ENCODE data around the gene MS4A10. TPM values are rescaled to one million over a fixed set of nuclear protein-coding genes. Genes with fewer than 3 reads are reported as not detected.

MS4A10 gene
- total RNA-seq, 1 experiment from 2014 or later, result not detected

DNA sequence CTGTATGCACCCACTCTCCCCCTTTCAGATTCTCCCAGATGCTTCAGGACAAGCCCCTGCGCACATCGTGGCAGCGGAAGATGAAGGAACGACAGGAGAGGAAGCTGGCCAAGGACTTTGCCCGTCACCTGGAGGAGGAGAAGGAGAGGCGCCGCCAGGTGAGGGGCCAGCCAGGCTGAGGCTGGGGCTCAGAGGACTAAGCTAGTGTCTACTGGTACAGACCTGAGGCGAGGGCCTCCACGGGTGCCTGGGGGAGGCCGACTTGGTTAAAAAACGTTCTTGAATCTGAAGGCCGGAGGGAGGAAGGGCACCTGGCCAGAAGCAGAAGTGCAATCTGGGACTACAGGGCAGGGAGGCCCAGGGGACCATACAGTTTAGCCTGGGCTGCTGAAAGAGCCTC is 62.8 kb downstream of the MS4A10 start:
- Histone ChIP-seq H3K4me3 (ENCODE audit: low read length) (no peak overlapping the region), H3K4me1 (ENCODE audit: insufficient read depth, low read length) (peaks cover 20% of the 10 kb centered on the region), H3K9me3 (ENCODE audit: low read length) (no peaks in the 10 kb centered on the region), H3F3A (ENCODE audit: low read length, unreplicated experiment) (no peaks in the 10 kb centered on the region), H3K9me2 (replicated peaks; ENCODE audit: low read length) (no peaks in the 10 kb centered on the region), H3K36me3 (ENCODE audit: low read depth, low read length) (peaks cover 31% of the 10 kb centered on the region; the same call in 1 of the 2 replicates), H2AFZ (ENCODE audit: low read length) (no peak overlapping the region), H3K79me2 (ENCODE audit: low read length) (peaks cover 47% of the 10 kb centered on the region), H3K4me2 (ENCODE audit: low read length) (no peak overlapping the region), H3K27me3 (ENCODE audit: low read length) (no peaks in the 10 kb centered on the region), H3K9ac (ENCODE audit: low read length) (no peak overlapping the region), H4K20me1 (ENCODE audit: low read length) (peaks cover 15% of the 10 kb centered on the region), H3K27ac (ENCODE audit: low read length) (no peak overlapping the region)
- ChIA-PET POLR2A (ENCODE audit: unreplicated experiment) (no interaction called here), CTCF (no interaction called here)
- BruUV-seq (replicated peaks), result no TSS peak
- no peak for ATAC-seq
- intact Hi-C loops (cut with micrococcal nuclease), result no loop called here
- TF ChIP-seq EZH2 (IDR thresholded peaks at IDR 0.05; ENCODE audit: low read length, unreplicated experiment), result no peak
- TF ChIP-seq, protein P1, sequence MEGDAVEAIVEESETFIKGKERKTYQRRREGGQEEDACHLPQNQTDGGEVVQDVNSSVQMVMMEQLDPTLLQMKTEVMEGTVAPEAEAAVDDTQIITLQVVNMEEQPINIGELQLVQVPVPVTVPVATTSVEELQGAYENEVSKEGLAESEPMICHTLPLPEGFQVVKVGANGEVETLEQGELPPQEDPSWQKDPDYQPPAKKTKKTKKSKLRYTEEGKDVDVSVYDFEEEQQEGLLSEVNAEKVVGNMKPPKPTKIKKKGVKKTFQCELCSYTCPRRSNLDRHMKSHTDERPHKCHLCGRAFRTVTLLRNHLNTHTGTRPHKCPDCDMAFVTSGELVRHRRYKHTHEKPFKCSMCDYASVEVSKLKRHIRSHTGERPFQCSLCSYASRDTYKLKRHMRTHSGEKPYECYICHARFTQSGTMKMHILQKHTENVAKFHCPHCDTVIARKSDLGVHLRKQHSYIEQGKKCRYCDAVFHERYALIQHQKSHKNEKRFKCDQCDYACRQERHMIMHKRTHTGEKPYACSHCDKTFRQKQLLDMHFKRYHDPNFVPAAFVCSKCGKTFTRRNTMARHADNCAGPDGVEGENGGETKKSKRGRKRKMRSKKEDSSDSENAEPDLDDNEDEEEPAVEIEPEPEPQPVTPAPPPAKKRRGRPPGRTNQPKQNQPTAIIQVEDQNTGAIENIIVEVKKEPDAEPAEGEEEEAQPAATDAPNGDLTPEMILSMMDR (conservative IDR thresholded peaks at IDR 0.05; ENCODE audit: low read depth, low read length), result no peak
- no peak for TF ChIP-seq EZH2phosphoT487 (IDR thresholded peaks at IDR 0.05; ENCODE audit: borderline replicate concordance, low read length)
- no peak for DNase-seq

DNA sequence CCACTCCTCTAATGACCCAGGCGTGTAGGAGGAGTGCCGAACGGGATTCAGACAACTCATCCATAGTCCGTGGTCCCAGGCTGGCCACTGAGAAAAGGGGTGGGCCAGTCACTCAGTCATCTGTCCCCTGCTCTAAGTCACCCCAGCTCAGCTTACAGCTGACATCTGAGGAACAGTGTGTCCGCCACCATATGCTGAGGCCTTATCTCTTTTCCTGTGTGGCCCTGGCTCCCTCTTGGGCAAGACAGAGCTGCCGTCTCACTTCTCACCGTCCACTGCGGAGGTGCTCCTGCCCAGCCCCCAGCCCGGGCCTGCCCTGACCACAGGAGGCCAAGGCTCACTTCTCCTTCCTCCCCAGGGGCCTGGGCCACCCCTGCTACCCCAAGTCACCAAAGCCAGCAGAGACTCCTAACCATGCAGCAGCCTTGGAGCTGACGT is 63.6 kb downstream of the MS4A10 start:
- Histone ChIP-seq H3K9me3 (ENCODE audit: low read length) (no peaks in the 10 kb centered on the region), H2AFZ (ENCODE audit: low read length) (no peak overlapping the region), H3K27me3 (ENCODE audit: low read length) (no peaks in the 10 kb centered on the region), H4K20me1 (ENCODE audit: low read length) (peaks cover 15% of the 10 kb centered on the region), H3K9ac (ENCODE audit: low read length) (no peak overlapping the region), H3K4me3 (ENCODE audit: low read length) (no peak overlapping the region), H3K79me2 (ENCODE audit: low read length) (peaks cover 38% of the 10 kb centered on the region), H3K4me2 (ENCODE audit: low read length) (no peak overlapping the region), H3K36me3 (ENCODE audit: low read depth, low read length) (peaks cover 31% of the 10 kb centered on the region; the same call in 1 of the 2 replicates), H3K27ac (ENCODE audit: low read length) (no peak overlapping the region), H3F3A (ENCODE audit: low read length, unreplicated experiment) (no peaks in the 10 kb centered on the region), H3K4me1 (ENCODE audit: insufficient read depth, low read length) (peaks cover 17% of the 10 kb centered on the region), H3K9me2 (replicated peaks; ENCODE audit: low read length) (no peaks in the 10 kb centered on the region)
- POLR2A ChIA-PET (ENCODE audit: unreplicated experiment), result no interaction called here
- ATAC-seq (no peak), DNase-seq (no peak)
- BruUV-seq (replicated peaks), result no TSS peak
- TF ChIP-seq EZH2phosphoT487 (IDR thresholded peaks at IDR 0.05; ENCODE audit: borderline replicate concordance, low read length) (no peak), EZH2 (IDR thresholded peaks at IDR 0.05; ENCODE audit: low read length, unreplicated experiment) (no peak)
- TF ChIP-seq, protein P1 (conservative IDR thresholded peaks at IDR 0.05; ENCODE audit: low read depth, low read length), result no peak
- intact Hi-C loops (cut with micrococcal nuclease), result no loop called here
- CTCF ChIA-PET, result no interaction called here

DNA sequence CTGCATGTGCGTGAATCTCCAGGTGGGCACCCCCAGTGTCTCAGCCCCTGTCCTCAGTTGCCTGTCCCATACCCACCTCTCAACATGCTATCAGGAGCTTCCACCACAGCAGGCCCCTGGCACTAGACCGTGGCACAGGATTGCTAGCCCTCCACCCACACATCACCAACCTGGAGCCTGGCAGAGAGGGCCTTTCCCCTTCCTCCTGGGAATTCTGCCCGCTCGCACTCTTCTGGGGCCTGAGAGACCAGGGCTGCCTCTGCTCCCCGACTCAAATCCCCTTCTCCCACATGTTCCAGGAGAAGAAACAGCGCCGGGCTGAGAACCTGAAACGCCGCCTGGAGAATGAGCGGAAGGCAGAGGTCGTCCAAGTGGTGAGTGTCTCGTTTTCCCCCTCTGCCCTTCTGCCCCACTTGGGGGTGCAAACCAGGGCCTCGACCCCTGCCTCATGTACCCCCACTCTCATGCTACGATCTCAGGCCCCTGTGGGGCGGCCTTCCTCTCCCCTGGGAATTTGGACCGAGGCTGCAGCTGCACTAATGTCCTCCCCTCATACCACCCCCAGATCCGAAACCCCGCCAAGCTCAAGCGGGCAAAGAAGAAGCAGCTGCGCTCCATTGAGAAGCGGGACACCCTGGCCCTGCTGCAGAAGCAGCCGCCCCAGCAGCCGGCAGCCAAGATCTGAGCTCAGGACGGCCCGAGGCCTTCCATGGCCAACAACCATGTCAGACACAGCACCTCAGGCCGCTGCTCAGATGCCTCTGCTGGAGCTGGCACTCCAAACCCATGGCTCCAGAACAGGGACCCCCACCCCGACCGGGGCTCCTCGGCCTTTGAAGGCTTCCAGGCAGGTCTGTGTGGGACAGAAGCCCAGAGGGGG is 64.7 kb downstream of the MS4A10 start:
- H4K20me1 ChIP-seq (ENCODE audit: low read length), result peaks cover 8% of the 10 kb centered on the region
- H2AFZ ChIP-seq (ENCODE audit: low read length), result no peak overlapping the region
- DNase-seq (no peak), ATAC-seq (no peak)
- BruUV-seq (replicated peaks), result no TSS peak
- TF ChIP-seq EZH2phosphoT487 (IDR thresholded peaks at IDR 0.05; ENCODE audit: borderline replicate concordance, low read length) (no peak), EZH2 (IDR thresholded peaks at IDR 0.05; ENCODE audit: low read length, unreplicated experiment) (no peak)
- H3K27me3 ChIP-seq (ENCODE audit: low read length), result no peaks in the 10 kb centered on the region
- no peaks in the 10 kb centered on the region for H3K9me3 ChIP-seq (ENCODE audit: low read length)
- POLR2A ChIA-PET (ENCODE audit: unreplicated experiment), result no interaction called here
- H3K4me1 ChIP-seq (ENCODE audit: insufficient read depth, low read length), result peaks cover 7% of the 10 kb centered on the region
- H3F3A ChIP-seq (ENCODE audit: low read length, unreplicated experiment), result no peaks in the 10 kb centered on the region
- no peak overlapping the region for H3K4me3 ChIP-seq (ENCODE audit: low read length)
- intact Hi-C loops (cut with micrococcal nuclease), result no loop called here
- CTCF ChIA-PET, result no interaction called here
- H3K79me2 ChIP-seq (ENCODE audit: low read length), result peaks cover 27% of the 10 kb centered on the region
- H3K9me2 ChIP-seq (replicated peaks; ENCODE audit: low read length), result no peaks in the 10 kb centered on the region
- H3K36me3 ChIP-seq (ENCODE audit: low read depth, low read length), result peaks cover 31% of the 10 kb centered on the region; the same call in 1 of the 2 replicates
- no peak overlapping the region for H3K27ac ChIP-seq (ENCODE audit: low read length)
- H3K4me2 ChIP-seq (ENCODE audit: low read length), result no peak overlapping the region
- H3K9ac ChIP-seq (ENCODE audit: low read length), result no peak overlapping the region

Other genes starting within 250 kb of the MS4A10 start
- not detected in 2 replicates for gene MS4A8, start 85.7 kb upstream of the MS4A10 start, total RNA-seq (2014; rRNA removed)
- not detected in 2 replicates for gene MS4A18, start 60.6 kb upstream of the MS4A10 start, total RNA-seq (2014; rRNA removed)
- not detected in 2 replicates for gene MS4A15, start 28.5 kb upstream of the MS4A10 start, total RNA-seq (2014; rRNA removed)
- 67.9 and 108 TPM in 2 replicates for gene CCDC86, start 56.8 kb downstream of the MS4A10 start, total RNA-seq (2014; rRNA removed)
- 0.06 TPM in 1 of 2 replicates, not detected in the other for gene PTGDR2, start 70.6 kb downstream of the MS4A10 start, total RNA-seq (2014; rRNA removed)
- not detected in 2 replicates for gene ZP1, start 82.2 kb downstream of the MS4A10 start, total RNA-seq (2014; rRNA removed)
- gene PRPF19, start 121.3 kb downstream of the MS4A10 start, total RNA-seq (2014; rRNA removed), result 165 and 177 TPM in 2 replicates
- 165 and 202 TPM in 2 replicates for gene TMEM109, start 128.8 kb downstream of the MS4A10 start, total RNA-seq (2014; rRNA removed)
- gene TMEM132A, start 139.1 kb downstream of the MS4A10 start, total RNA-seq (2014; rRNA removed), result 84.2 and 88.1 TPM in 2 replicates
- not detected in 2 replicates for gene SLC15A3, start 166.8 kb downstream of the MS4A10 start, total RNA-seq (2014; rRNA removed)
- gene CD6, start 186.3 kb downstream of the MS4A10 start, total RNA-seq (2014; rRNA removed), result not detected in 2 replicates

Measured in PC-3 (cell line).